HL-60/S4 treated with retinoic acid at 250 ng/mL for 4 days and 3 days (cell line): Measurements from ENCODE around the gene ATP6AP1.

Experiments
- in situ Hi-C: fragments of 300-500 bp; cut with MboI; formaldehyde crosslinking; loops from 2 replicates; pipeline ENCODE4 v1.7.0; 2022; ENCODE audit warnings: low sequenced_read_pairs

The ATP6AP1 gene

GRCh38 chrX:154486052-154486395 lies 57.5 kb downstream of the ATP6AP1 start:
- in situ Hi-C loops: no loop called here
